Astrocyte of the cerebellum (primary cell): ENCODE results near the gene SNED1.

Experiments used
- DNase-seq: peaks from one replicate; pipeline ENCODE4 v3.0.0-alpha.2; 2011; ENCODE audit warnings: low read depth
- H3K4me3 ChIP-seq: 2 replicates; pipeline ENCODE4 v1.5.1; 2011; ENCODE audit warnings: mild to moderate bottlenecking, low read depth, low read length, moderate library complexity
- in situ Hi-C: cut with HindIII; loops from 2 replicates; pipeline ENCODE4 v1.10.0; 2017; ENCODE audit warnings: low sequenced_read_pairs
- TF ChIP-seq, protein P1 (sequence below): IDR thresholded peaks from 2 replicates; pipeline ENCODE4 v1.5.1; 2012; ENCODE audit warnings: low read length, low read depth, moderate library complexity, mild to moderate bottlenecking; ENCODE audit errors: missing control alignments

The SNED1 gene

DNA sequence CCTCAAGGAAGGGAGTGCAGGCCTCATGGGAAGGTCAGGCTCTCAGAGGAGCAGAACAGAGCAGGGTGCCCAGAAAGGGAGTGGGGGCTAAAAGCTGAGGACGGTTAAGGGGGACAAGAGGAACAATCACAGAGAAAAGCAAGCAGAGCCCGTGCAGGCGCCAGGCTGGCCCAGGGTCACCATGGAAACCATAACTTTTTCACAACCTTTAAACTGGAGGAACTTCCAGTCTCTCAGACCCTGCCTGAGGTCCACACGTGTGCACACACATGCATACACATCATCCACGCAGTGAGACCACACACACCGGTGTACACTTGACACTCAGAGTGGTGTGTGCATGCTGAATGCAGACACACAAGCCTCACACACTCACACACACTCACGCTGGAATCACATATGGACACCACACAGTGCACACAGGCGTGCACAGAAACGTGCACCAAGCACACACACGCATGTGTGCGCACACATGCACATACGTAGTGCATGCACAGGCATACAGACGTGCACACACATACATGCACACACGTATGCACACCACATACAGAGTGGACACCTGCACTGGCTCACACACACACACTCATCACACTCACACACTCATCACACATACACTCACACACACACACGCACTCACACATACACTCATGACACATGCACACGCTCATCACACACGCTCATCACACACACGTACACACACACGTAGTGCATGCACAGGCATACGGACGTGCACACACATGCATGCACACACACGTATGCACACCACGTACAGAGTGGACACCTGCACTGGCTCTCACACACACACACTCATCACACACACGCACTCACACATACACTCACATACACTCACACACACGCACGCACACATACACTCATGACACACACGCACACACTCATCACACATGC lies 37.2 kb upstream of the SNED1 start:
- in situ Hi-C loops, result no loop called here
- TF ChIP-seq, protein P1, sequence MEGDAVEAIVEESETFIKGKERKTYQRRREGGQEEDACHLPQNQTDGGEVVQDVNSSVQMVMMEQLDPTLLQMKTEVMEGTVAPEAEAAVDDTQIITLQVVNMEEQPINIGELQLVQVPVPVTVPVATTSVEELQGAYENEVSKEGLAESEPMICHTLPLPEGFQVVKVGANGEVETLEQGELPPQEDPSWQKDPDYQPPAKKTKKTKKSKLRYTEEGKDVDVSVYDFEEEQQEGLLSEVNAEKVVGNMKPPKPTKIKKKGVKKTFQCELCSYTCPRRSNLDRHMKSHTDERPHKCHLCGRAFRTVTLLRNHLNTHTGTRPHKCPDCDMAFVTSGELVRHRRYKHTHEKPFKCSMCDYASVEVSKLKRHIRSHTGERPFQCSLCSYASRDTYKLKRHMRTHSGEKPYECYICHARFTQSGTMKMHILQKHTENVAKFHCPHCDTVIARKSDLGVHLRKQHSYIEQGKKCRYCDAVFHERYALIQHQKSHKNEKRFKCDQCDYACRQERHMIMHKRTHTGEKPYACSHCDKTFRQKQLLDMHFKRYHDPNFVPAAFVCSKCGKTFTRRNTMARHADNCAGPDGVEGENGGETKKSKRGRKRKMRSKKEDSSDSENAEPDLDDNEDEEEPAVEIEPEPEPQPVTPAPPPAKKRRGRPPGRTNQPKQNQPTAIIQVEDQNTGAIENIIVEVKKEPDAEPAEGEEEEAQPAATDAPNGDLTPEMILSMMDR, result no peak
- no peak overlapping the region for H3K4me3 ChIP-seq
- no peak for DNase-seq

DNA sequence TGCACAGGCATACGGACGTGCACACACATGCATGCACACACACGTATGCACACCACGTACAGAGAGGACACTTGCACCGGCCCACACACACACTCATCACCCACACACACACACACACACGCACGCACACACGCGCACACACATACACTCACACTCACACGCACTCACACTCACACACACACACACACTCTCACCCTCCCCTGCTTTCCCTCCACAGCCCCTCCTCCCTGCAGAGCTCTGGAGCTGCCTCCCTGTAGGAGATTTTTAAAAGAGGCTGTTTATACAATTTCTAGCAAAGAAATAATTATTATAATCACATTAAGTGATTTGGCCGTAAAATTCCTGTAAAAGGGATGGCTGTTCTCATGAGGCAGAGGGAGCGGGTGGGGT lies 36.5 kb upstream of the SNED1 start:
- in situ Hi-C loops, result no loop called here
- TF ChIP-seq, protein P1, result no peak
- no peak for DNase-seq
- H3K4me3 ChIP-seq, result no peak overlapping the region

DNA sequence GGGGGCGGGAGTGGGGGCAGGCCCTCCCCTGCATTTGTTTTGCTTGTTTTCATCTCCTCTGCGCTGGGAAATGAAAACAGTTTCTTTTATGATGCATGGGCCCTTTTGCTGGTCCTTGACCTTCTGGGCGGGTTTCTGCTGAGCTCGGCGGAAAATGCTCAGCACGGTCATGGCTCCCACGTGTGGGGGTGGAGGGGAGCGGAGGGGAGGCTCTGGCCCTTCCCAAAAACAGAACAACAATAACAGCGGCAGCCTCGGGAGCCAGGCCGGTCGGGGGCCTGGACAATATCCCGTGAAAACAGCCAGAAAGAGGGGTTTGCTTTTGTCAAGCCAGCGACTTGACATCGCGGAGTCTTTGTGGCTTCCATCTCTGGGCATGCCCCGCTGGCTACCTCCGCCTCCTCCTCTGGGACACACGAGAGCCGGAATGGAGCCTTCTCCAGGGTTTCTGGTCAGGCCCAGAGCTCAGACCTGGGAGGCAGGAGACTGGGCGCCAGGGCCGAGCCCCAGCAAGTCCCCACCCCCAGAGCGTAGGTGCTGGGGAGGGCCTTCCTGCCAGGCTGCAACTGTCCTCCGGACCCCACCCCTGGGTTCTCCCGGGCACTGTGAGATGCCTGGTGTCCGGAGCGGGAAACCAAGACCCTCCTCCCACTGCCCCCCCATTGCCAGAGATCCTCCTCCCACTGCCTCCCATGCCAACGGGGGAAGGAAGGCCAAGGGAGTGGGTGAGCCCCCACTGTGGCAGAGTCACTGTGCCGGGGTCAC lies 35.9 kb upstream of the SNED1 start:
- TF ChIP-seq, protein P1, result no peak
- in situ Hi-C loops, result no loop called here
- no peak overlapping the region for H3K4me3 ChIP-seq
- DNase-seq, result peak; percentile 44

DNA sequence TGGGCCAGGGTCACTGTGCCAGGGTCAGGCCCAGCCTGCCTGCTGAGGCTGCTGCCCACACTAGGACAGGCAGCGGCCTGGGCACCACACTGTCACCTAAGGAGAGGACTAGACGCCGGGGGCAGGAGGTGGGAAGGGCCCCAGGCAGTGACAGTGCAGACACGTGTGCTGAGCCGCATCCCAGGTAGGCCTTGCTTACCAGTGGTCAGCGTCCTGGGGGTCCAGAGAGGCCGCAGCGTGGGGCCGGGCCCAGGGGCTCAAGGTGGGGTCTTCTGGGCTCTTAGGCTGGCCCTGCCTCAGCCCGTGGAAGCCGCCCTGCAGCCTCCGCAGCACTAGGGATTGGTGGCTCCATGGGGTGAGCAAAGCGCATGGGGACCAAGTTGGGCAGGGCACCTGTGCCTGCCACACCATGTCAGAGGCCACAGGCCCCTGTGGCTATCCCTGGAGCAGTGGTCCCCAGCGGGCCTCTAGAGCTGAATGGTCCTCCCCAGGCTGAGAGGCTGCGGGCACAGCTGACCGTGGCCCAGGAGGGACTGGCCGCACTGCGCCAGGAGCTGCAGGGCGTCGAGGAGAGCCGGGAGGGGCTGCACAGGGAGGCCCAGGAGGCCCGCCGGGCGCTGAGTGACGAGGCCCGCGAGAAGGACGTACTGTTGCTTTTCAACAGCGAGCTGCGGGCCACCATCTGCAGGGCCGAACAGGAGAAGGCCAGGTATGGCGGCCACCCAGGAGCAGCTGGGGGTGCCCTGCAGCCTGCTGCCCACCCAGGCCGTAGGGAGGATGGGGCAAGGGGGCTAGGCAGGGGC lies 35.2 kb upstream of the SNED1 start:
- in situ Hi-C loops, result no loop called here
- no peak for DNase-seq
- no peak overlapping the region for H3K4me3 ChIP-seq
- TF ChIP-seq, protein P1, result no peak

DNA sequence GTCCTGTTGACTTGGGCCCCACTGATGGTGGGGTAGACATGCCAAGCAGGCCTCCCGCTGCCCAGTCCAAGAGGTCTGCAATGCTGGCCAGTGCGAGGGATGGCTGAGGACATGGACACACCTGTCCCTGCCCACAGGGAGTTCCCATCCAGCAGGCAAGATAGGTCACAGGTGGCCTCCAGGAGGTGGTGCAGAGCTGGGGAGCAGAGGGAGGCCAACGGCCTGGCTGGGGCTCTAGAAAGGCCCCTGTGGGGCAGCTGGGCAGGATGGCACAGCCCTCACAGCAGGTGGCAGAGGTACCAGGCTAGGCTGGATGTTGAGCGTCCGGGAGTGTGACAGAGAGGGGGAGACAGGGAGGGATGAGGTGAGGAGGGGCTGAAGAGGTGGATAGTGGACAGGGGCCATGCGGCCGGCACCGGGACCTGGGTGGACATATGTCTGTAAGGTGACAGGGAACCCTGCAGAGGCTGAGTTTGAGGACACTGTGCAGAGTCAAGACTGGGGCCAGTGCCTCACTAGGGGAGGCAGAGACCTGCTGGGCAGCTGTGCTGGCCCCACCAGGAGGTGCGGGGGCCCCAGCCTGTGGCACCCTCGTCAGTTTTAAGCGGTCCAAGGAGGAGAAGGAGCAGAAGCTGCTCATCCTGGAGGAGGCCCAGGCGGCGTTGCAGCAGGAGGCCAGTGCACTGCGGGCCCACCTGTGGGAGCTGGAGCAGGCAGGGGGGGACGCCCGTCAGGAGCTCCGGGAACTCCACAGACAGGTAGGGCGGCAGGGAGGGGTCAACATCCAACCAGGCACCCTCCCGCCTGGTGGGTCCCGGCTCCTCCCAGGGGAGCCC lies 34.3 kb upstream of the SNED1 start:
- TF ChIP-seq, protein P1, result no peak
- no peak overlapping the region for H3K4me3 ChIP-seq
- in situ Hi-C loops, result no loop called here
- no peak for DNase-seq
